Measurements from ENCODE around the gene ERCC6L2.

Gene ERCC6L2, protein sequence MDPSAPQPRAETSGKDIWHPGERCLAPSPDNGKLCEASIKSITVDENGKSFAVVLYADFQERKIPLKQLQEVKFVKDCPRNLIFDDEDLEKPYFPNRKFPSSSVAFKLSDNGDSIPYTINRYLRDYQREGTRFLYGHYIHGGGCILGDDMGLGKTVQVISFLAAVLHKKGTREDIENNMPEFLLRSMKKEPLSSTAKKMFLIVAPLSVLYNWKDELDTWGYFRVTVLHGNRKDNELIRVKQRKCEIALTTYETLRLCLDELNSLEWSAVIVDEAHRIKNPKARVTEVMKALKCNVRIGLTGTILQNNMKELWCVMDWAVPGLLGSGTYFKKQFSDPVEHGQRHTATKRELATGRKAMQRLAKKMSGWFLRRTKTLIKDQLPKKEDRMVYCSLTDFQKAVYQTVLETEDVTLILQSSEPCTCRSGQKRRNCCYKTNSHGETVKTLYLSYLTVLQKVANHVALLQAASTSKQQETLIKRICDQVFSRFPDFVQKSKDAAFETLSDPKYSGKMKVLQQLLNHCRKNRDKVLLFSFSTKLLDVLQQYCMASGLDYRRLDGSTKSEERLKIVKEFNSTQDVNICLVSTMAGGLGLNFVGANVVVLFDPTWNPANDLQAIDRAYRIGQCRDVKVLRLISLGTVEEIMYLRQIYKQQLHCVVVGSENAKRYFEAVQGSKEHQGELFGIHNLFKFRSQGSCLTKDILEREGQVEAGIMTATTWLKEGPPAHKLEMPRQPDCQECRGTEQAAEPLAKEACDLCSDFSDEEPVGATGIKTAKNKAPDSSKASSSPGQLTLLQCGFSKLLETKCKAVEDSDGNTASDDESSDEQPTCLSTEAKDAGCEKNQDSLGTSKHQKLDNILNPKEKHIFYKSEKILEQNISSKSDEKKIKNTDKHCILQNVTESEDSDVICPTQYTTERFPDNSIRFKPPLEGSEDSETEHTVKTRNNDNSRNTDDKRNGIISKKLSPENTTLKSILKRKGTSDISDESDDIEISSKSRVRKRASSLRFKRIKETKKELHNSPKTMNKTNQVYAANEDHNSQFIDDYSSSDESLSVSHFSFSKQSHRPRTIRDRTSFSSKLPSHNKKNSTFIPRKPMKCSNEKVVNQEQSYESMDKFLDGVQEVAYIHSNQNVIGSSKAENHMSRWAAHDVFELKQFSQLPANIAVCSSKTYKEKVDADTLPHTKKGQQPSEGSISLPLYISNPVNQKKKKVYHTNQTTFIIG (N-terminal part only)

DNA sequence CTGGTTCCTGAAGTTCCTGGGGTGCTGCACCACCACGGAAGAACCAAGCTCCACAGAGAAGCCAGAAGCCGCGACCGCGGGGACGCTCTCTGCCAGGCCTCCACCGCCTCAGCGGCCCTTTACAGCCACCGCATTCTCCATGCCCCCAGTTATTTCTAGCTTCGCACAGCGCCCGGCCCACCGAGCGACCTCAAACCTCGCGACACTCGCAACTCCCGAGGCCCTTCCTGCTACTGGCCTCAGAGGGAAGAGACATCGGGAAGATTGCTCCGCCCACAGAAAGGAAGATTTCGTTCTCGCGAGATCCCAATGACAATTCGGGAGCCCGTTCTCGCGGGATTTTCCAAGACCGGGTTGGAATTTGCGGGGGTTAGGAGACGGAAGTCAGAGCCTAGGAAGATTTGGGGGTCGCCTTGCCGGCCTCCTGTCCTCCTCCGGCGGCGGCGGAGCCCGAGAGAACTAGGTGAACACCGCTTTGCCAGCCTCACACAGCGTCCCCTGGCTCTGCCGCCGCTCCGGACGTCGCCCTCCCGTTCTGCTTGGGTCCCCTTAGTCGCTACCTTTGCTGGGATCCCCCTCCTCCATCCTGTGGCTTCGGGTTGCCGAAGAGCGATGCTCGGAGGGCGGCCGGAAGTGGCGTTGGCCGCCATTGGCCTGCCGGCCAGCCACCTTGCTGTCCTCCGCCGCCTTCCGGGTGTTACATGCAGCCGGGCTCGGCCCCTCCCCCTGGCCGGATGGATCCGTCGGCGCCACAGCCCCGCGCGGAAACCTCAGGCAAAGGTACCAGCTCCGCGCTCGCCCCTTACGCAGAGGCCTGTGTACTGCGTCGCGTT is at the start of gene ERCC6L2:
TSS of gene ERCC6L2 (plus strand) at position 387 of the 833 bp plus-strand sequence. CDS start at position 735, 348 bp downstream.
- peak; percentile 95 for DNase-seq (ENCODE audit: low read depth)

DNA sequence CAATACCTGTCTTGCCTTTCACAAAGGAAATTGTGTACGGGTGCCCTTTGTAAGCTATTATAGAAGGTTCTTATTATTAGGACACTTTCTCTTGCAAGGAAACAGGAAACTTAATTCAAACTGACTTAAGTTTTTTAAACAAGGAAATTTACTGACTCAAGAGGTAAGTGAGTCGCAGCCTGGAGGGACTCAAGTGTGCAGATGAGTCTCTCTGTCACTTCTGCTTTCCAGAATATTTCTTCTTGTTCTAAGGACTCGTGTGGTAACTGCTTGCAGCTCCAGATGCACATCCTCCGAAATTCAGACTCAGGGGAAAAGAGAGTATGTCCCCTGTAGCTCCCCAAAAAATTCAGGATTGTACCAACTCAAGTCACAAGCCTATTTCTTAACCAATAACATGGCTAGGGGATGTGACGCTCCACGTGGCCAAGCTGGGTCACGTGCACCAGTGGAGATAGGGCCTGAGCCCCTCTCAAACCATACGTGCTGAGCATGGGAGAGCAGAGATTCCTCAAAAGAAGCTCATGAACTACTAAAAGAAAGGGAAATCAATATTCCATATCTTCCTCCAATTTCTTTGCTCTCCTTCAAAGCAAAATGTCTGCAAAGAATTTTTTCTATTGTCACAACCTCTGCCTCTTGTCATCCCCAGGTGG is 49.2 kb upstream of the ERCC6L2 start:
- no peak for DNase-seq (ENCODE audit: low read depth)

DNA sequence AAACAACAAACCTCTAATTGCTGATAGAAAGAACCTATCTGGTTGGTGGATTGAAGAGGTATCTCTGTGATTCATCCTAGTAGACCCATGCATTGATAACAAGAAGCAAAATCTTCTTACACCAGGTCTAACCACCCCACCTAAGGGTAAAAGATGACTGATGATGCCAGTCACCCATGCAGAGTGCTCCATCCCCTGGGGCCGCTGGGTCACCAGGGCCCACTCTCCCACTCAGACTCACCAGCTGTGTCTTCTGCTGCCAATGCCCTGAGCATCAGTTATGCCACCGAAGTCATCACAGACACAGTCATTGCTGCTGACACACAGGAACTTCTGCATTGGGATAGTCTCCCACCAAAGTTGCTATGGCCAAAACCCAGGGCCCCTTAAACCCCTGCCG is 44.7 kb upstream of the ERCC6L2 start:
- DNase-seq (ENCODE audit: low read depth), result no peak

DNA sequence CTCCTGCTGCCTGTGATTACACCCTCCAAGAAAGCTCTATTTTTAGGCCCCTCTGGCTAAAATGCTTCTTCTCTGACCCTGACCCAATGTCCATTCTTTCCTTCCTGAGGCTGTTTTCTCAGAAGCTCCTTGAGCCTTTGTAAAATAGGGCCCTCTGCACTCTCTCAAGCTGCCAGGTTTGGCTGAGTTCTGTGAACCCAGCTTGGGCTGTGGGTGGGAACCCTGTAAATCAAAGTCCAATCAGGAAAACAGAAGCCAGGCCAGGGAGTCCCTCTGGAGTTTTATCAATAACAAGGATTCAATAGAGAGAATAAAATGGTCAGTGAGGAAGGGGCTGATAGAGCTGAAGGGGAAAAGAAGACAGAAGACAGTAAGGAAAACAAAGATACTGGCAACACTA is 43.7 kb upstream of the ERCC6L2 start:
- DNase-seq (ENCODE audit: low read depth), result no peak

DNA sequence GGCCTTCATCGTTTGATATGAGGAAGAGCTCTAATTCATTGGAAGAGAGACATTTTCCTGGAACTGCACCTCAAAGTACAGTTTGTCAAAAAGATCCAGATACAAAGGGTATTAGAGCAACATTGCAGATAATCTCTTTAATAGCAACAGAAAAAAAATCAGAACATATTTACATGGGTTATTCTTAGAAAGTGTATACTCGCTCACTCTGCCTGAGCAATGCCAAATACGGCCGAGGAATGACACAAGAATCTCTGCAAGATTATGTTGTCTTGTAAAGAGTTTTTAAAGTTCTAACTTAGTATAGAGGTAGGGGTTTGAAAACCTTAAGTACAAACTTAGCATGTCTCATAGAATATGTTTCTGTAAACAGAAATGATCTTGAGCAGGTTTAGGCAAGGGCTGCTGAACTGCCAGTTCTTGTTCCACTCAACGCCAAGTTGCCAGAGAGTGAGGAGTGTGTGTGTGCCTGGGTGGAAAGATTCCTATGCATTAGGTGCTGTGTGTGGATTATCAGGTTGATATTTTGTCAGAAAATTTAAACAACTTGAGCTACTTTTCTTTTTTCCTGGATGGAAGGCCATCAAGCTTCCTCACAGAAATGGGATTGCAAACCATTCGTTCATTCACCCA is 41.8 kb upstream of the ERCC6L2 start:
- DNase-seq (ENCODE audit: low read depth), result no peak

DNA sequence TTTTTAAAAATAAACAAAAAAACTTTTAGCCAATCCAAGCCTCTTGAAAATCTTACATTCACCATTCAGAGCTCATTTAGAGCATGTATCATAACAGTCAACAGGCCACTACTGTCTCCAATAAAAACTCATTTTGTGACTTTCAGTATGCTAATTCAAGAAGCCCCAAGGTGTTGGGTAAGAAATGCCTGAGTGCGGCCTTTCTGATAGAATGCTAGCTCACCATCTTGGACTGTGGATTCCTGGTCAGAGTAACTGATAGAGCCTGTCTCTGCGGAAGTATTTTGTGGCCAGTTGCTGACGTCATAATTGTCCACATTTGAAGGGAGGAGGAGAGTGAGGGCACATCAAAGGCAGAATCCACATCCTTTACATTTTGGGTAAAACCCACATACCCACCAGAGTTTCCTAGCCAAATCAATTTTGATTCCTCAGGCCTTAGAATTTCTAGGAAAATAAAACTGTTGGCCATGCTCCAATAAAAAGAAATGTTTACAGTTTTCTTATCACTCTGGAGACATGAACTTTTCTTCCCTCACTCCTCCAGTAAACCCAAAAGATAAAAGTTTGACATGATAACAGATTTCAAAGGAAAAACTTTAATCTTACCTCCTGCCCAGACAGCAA is 41.1 kb upstream of the ERCC6L2 start:
- DNase-seq (ENCODE audit: low read depth), result no peak

DNA sequence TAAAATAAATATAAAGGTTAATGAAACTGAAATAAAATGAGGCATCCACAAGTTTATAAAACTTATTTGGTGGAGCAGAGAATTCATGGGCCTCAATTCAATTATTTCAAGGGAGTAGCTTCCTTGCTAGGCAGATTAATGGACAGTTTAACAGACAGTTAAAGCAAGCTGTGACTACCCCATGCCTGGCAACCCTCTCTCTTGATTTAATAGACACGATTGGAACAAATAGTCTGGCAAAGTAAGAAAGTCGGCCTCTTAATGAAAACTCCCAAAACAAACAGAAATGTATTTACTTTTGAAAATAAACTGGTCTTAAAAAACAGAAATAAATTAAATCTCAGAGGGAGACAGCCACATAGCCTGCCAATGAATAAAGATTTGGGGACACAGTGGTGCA is 40.1 kb upstream of the ERCC6L2 start:
- DNase-seq (ENCODE audit: low read depth), result no peak

DNA sequence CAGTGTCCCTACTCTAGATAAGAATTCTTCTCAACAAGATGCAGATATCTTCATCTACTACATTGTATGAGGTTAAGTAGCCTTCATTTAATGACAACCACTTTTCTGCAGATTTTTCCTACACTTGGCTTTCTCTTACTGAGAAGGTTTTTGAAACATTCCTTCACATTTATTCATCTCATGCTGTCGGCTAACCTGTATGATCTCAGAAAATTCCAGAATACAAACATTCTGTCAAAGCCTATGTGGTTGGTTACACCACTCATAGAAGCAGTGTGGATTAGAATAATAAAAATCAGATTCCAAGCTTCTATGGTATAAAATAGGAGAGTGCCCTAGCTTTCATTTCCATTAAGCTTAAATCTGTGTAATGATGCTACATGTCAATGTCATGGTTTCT is 39.4 kb upstream of the ERCC6L2 start:
- DNase-seq (ENCODE audit: low read depth), result no peak

DNA sequence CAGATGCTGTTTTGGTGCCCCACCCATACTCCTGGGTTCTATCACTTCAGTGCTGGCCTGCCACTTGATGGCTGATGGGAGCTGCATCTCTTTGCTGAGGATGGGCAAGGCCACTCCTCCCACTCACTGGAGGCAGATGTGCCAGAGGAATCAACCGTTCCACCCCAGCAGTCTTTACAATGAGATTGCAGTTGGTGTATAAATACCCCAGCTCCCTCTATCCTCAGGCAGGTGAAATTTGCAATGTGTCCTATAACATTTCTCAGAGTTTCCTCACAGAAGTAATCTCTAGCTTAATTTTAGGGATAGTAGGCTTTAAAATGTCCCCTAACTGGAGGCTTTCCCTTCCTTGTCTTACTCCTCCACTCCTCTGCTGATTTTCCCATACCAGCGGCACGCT is 36.5 kb upstream of the ERCC6L2 start:
- no peak for DNase-seq (ENCODE audit: low read depth)

DNA sequence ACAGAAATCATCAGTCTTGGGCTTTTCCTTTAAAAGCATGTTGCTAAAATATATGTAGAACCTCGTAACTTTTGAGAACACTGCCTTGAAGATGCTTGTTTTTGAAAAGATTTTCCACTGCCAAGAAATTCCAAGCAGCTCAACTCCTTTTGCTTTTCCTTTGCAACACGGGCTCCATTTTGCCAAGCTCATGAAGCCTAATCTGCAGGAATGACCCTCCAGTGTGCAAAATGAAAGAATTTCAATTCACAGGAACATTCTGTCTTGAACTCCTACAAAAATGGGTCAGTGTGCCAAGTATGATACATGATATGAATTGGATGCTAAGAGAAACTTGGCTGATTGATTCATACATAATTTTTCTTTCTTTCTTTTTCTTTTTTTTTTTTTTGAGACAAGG is 35.4 kb upstream of the ERCC6L2 start:
- DNase-seq (ENCODE audit: low read depth), result no peak

DNA sequence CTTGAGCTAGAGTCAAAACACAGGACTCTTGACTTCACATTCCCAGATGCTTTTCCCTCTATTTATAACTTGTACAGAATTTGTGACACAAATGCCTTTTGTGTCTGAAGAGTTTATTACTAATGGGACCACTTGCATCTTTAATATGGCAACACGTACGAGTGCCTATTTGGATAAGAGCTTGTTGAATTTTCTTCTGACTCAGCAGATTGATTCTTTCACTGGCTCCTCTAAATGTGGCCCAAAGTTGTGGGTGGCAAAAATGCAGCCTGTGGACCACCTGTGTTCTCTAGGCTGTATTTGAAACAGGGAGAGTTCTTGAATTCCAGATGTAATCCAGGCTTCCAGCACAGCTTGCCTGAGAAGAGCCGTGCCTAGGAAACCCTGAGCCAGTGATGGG is 34.1 kb upstream of the ERCC6L2 start:
- no peak for DNase-seq (ENCODE audit: low read depth)

DNA sequence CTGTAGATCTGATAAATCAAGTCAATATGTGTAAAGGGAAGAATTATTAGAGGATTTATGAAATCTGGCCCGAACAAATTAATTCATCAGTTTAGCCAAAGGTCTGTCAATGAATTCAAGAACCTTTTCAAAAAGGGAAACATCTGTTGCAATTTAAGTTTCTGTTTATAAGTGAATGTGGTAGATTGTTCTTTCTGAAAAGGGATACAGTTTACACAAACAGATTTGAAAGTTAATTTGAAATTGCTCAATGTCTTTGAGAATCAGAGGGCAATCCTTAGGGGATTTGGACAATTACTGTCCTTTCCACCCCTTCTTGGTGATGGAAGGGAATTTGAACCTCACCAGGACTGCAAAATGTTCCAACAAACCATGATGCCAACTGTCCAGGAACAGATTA is 29.7 kb upstream of the ERCC6L2 start:
- no peak for DNase-seq (ENCODE audit: low read depth)

DNA sequence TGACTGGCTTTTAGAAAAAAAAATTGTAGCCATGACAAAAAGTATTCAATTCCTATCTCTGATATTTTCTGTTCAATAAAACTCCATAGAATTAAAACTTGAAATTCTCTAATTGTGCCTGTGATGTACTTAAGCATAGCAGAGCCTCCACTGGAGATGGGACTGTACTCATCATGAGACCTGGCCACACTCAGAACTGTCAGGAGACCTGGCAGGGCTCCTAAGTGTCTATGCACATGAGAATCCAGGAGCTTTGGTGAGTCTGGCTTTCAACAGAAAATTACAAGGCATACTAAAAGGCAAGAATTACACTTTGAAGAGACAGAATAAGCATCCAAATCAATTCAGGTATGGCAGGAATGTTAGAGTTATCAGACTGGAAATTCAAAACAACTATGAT is 26.7 kb upstream of the ERCC6L2 start:
- no peak for DNase-seq (ENCODE audit: low read depth)

DNA sequence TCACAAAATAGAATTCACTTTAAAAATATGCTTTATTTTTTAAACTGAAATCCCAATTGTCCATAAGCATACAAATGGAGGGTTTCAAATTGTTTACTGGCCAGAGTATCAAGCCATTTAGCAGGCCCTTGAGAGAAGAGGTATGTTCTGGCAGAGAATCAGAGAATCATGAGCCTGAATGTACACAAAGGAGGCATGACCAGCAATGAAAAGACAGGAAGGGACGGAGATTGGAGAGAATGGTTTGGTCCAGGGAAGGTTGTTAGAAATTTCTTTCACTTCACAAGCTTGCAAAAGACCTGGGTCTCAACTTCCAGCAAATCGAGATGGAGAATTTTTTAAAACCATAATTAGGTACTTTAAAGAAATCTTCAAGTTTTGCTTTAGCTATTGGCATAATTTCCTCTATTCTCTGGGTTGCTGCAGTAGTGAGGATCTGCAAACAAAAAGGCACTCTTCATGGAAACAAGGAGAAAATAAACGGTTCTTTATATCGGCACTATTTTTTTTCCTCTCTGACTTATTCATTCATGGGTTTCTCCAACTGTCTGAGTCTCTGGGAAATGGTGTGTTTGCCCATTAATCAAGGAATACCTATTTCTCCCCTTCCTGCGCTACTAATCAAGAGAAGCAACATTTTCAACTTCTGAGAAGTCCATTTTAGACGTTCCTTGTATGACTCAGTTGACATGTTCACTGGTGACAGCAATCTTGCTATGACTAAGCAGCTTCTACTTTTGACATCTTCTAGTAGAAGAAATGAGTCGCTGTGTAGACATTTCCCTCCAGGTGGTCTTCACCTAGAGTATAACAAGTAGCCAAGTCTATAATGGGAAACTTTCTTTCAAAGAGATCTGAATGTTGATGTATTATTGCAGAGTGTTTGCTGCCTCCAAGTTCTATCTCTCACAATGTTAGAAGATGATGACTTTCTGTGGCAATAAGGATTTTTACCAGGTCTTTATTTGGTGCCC is 23.1 kb upstream of the ERCC6L2 start:
- no peak for DNase-seq (ENCODE audit: low read depth)

DNA sequence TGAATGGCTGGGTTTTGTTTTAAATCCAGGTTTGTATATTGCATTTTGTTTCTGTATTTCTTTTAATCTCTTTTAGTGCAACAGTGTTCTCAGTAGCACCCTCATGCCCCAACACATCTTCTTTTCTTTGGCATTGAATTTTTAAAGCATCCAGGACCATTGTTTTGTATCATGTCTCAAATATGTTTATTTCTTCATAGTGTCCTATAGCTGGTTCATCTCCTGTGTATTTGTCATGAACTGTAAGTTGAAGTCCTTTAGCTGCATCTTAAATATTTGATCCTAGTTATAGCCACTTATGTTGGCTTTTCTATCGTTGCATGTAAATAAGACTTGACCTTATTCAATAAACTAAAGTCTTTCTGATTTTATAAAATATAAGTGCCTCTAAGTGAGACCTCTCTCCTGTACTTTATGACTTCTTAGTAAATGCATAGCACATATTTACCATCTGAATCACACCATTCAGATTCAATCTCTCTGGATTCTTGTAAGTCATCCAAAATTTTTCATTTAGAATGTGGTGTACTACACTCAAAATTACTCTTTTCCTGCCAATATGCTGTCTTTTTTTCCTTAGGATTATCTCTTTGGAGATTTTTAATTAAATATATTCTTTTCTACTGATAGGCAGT is 21.0 kb upstream of the ERCC6L2 start:
- DNase-seq (ENCODE audit: low read depth), result no peak

DNA sequence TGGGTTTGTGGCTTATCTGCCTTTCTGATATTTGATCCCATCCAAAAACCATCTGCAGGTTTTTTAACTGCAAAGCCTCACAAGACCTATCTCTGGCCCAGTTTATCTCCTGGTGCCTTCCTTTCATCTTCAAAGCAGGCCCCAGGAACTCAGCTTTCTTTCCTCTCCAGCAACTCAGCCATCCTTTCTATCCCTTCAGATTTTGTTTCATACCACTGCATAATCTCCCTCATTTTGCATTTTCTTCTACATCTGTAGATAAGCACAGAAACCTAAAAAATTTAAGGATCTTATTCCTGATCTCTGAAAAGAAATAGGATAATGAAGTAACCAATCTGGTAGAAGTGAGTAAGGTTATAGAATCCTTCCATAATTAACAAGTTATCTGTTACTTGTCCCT is 19.5 kb upstream of the ERCC6L2 start:
- DNase-seq (ENCODE audit: low read depth), result no peak

DNA sequence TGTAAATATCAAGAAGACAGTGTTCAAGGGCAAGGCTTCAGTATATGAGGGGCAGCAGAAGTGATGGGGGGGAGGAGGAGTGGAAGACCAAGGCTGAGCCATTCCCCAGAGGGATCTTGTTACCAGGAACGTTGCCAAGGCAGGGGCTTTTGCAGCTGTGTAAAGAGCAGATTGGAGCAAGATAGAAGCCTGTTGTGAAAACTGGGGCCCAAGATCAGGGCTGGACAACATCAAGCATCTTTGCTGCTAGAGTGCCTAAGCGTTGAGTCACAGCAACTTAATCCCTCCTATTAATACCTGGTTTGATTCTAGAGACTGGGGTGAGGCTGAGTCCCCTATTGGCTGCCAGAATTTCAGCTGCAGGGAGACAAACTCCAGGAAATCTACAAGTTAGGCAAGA is 18.4 kb upstream of the ERCC6L2 start:
- DNase-seq (ENCODE audit: low read depth), result no peak

DNA sequence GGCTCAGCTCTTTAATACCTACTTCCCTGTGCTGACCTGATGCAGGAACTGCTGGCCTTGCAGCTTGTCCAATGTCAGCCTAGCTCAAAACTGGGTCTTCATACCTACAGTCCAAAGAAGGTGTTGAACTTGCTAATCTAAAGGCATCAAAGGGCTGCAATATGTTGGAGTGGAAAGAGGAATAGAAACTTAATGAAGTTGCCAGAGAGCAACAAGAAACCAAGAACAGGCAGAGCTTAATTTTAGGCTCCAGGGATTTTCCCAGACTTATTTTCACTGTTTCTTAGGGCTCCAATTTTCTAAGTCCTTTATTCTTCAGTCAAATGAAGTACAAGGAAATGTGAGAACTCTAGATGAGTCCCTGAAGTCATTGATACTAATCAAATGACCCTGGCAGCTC is 17.6 kb upstream of the ERCC6L2 start:
- no peak for DNase-seq (ENCODE audit: low read depth)
